ENCODE results near the gene ARAF. TPM values are rescaled to one million over a fixed set of nuclear protein-coding genes. Genes with fewer than 3 reads are reported as not detected.

ARAF gene
- total and polyA plus RNA-seq, 2 of the 4 experiments (the other 2 are of a cell fraction) = 9.1 to 52.2 TPM

DNA sequence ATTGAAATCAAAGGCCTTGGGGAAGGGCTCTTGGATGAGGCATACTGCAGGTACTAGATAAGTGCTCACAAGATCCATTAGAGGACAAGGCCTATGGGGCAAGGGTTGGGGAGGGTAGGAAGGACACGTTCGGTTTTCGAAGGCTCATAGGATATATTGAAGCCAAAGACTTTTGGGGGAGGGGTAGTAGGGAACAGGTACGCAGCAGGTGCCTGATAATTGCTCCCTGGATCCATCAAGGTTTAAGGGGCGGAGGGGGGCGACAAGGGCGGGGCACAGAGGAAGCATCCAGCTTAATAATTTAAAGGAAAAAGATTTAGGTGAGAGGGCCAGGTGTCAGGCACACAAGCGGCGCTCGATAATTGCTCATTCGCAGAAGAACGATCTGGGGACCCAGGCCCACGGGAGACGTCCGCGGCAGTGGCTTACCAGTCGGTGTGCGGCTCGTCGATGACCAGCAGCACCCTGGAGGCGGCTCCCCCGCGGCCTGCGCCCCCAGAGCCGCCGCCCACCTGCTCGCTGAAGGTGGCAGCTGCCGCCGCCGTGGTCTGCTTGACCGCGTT lies 58.0 kb downstream of the ARAF start:
- WGBS, 2 experiments (ENCODE audit: extremely low coverage in 2 of 2, insufficient read length in 1 of 2) = 63% methylated on average over 8 of the region's 32 CpGs; no CpG with 5 or more reads in 1 of the 2 experiments
- H4K5ac ChIP-seq (ENCODE audit: low read depth, low read length) = no peak overlapping the region
- H3K18ac ChIP-seq (ENCODE audit: low read depth, low read length) = no peak overlapping the region
- ATAC-seq (ENCODE audit: low read depth) (no peak), DNase-seq (no peak)
- H2AK9ac ChIP-seq (replicated peaks; ENCODE audit: low read depth, low read length, poor library complexity) = no peak overlapping the region
- no peak overlapping the region for H2AFZ ChIP-seq (replicated peaks; ENCODE audit: low read length, poor library complexity)
- no peak overlapping the region for H3K27ac ChIP-seq (ENCODE audit: insufficient read depth, low read length)
- no peaks in the 10 kb centered on the region for H3K79me1 ChIP-seq (ENCODE audit: low read depth in 1 of 2, low read length in 2 of 2)
- H2BK120ac ChIP-seq (ENCODE audit: low read depth, low read length) = no peak overlapping the region
- no peak overlapping the region for H3K4me3 ChIP-seq (ENCODE audit: insufficient read depth, low read depth, low read length)
- in situ Hi-C loops (cut with MboI; ENCODE audit: low sequenced_read_pairs) (no loop called here), dilution Hi-C loops (cut with HindIII; ENCODE audit: low sequenced_read_pairs, unreplicated experiment) (no loop called here), intact Hi-C loops (cut with micrococcal nuclease) (no loop called here)
- H2BK15ac ChIP-seq (ENCODE audit: low read depth, low read length) = no peak overlapping the region
- H4K8ac ChIP-seq (ENCODE audit: low read depth in 2 of 2, low read length in 2 of 2) = no peak overlapping the region
- no peak overlapping the region for H2AK5ac ChIP-seq (ENCODE audit: low read depth, low read length)
- H3K14ac ChIP-seq (replicated peaks; ENCODE audit: low read depth, low read length) = no peak overlapping the region
- H3K9ac ChIP-seq (ENCODE audit: low read depth, low read length) = no peak overlapping the region
- no peak for TF ChIP-seq FOS (IDR thresholded peaks at IDR 0.05; ENCODE audit: low read depth, low read length)
- TF ChIP-seq NFE2L2 (IDR thresholded peaks at IDR 0.05; ENCODE audit: low read depth, low read length) = no peak
- no peak for TF ChIP-seq MXI1 (IDR thresholded peaks at IDR 0.05; ENCODE audit: borderline replicate concordance, low read depth, low read length)
- no peak for TF ChIP-seq RAD21 (IDR thresholded peaks at IDR 0.05; ENCODE audit: low read length)
- TF ChIP-seq CHD1 (IDR thresholded peaks at IDR 0.05; ENCODE audit: low read depth, low read length) = no peak
- H3K27me3 ChIP-seq (ENCODE audit: control insufficient read depth, insufficient read depth, low read length) = peaks cover 7% of the 10 kb centered on the region; the same call in 1 of the 2 replicates
- BruUV-seq (replicated peaks) = no TSS peak
- no peak overlapping the region for H2BK5ac ChIP-seq (ENCODE audit: low read depth, low read length, poor library complexity, severe bottlenecking)
- no peaks in the 10 kb centered on the region for H3K9me3 ChIP-seq (ENCODE audit: control insufficient read depth, insufficient read depth, low read length)
- ChIA-PET CTCF (no interaction called here), POLR2A (ENCODE audit: unreplicated experiment) (no interaction called here)
- no peak overlapping the region for H3K4me2 ChIP-seq (ENCODE audit: low read depth, low read length)
- H3K36me3 ChIP-seq (ENCODE audit: control insufficient read depth, insufficient read depth, low read length) = no peaks in the 10 kb centered on the region
- no peak overlapping the region for H2BK20ac ChIP-seq (ENCODE audit: low read depth, low read length)
- H4K91ac ChIP-seq (ENCODE audit: insufficient read depth, low read depth, low read length) = no peak overlapping the region
- H4K20me1 ChIP-seq (ENCODE audit: insufficient read depth, low read length) = 0 out of 2 replicates have a peak, but pooled peaks cover under 1% of the 10 kb centered on the region
- H3K9me1 ChIP-seq (ENCODE audit: insufficient read depth, low read length) = no peaks in the 10 kb centered on the region
- no peak overlapping the region for H3K56ac ChIP-seq (ENCODE audit: extremely low read depth, insufficient read depth, low read length)
- H3K4ac ChIP-seq (ENCODE audit: low read depth, low read length) = no peak overlapping the region
- no peak overlapping the region for H3K23ac ChIP-seq (ENCODE audit: low read depth, low read length)
- H3K4me1 ChIP-seq (ENCODE audit: control insufficient read depth, insufficient read depth, low read length) = no peaks in the 10 kb centered on the region
